Measurements from ENCODE around the gene RCBTB2.

The RCBTB2 gene

DNA sequence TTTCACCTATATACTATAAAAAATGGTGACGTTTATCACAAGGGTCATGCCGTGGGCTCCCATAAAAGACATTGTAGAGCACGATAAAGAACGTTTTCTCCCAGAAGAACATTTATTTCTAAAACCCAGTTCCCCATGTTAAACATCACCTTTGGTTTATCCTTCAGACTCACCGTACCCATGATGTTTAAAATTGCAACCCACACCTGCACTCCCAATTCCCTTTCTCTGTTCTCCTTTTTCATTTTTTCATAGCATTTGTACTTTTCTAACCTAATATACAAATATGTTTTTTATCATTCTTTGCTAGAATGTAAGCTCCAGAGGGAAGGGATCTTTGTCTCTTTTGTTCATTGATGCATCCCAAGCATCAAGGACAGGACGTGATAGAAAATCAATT lies 2.0 kb downstream of the RCBTB2 start:
- ChIA-PET CTCF (no interaction called here), POLR2A (no interaction called here)
- TF ChIP-seq CTBP1 (IDR thresholded peaks at IDR 0.05; ENCODE audit: borderline replicate concordance), result no peak
- no peak for DNase-seq (ENCODE audit: extremely low spot score)

DNA sequence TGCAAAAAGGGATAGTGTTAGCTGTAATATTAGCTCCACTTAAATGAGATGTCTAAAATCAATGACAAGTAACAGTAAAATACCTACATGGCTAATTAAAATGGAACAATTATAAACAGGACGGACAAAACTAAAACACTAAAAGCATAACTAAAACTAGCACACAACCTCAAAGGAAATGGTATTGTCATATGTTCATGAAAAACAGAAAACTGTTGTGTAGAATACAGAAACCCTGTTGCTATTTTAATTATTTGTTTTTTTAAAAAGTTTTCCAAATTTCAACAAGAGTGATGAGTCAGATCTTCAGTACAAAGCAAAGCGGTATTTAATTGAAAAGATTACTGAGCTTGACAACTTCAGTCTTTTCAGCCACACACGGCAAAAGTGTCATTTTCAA lies 4.2 kb downstream of the RCBTB2 start:
- DNase-seq (ENCODE audit: extremely low spot score), result no peak
- POLR2A ChIA-PET, result no interaction called here
- TF ChIP-seq ARNT (IDR thresholded peaks at IDR 0.05) (no peak), CTBP1 (IDR thresholded peaks at IDR 0.05; ENCODE audit: borderline replicate concordance) (no peak), FOXM1 (IDR thresholded peaks at IDR 0.05; ENCODE audit: borderline replicate concordance) (no peak), SUZ12 (IDR thresholded peaks at IDR 0.05) (no peak), HDGF (IDR thresholded peaks at IDR 0.05; ENCODE audit: borderline replicate concordance) (no peak)
- CTCF ChIA-PET, result no interaction called here

DNA sequence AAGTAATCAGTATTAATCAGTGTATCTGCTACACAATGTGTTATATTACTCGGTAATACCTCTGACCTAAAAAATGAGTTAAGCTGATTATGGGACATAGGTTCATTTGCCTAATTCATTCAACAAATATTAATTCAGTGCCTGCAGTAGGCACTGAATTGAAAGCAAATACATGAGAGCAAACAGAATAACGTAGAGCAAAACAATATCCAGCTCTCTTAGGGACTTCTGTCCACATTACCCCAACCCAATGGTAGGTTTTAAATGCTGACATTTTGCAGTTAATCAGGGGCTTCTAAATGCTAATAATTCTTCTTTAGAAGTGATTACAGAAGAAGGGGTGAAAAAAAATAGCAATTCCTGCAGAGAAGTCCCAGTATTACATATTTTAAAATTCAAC lies 4.9 kb downstream of the RCBTB2 start:
- ChIA-PET POLR2A (no interaction called here), CTCF (no interaction called here)
- TF ChIP-seq TARDBP (IDR thresholded peaks at IDR 0.05), result no peak
- TF ChIP-seq ARNT (IDR thresholded peaks at IDR 0.05), result no peak
- TF ChIP-seq BHLHE40 (IDR thresholded peaks at IDR 0.05; ENCODE audit: borderline replicate concordance), result no peak
- TF ChIP-seq L3MBTL2 (conservative IDR thresholded peaks at IDR 0.05), result no peak
- TF ChIP-seq ELF4 (IDR thresholded peaks at IDR 0.05), result no peak
- TF ChIP-seq NFRKB (IDR thresholded peaks at IDR 0.05), result no peak
- no peak for TF ChIP-seq CTBP1 (IDR thresholded peaks at IDR 0.05; ENCODE audit: borderline replicate concordance)
- TF ChIP-seq ZNF384 (IDR thresholded peaks at IDR 0.05), result no peak
- TF ChIP-seq, protein P1, sequence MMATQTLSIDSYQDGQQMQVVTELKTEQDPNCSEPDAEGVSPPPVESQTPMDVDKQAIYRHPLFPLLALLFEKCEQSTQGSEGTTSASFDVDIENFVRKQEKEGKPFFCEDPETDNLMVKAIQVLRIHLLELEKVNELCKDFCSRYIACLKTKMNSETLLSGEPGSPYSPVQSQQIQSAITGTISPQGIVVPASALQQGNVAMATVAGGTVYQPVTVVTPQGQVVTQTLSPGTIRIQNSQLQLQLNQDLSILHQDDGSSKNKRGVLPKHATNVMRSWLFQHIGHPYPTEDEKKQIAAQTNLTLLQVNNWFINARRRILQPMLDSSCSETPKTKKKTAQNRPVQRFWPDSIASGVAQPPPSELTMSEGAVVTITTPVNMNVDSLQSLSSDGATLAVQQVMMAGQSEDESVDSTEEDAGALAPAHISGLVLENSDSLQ (IDR thresholded peaks at IDR 0.05), result no peak
- TF ChIP-seq FOXA1 (IDR thresholded peaks at IDR 0.05), result no peak
- TF ChIP-seq HDGF (IDR thresholded peaks at IDR 0.05; ENCODE audit: borderline replicate concordance), result no peak
- no peak for TF ChIP-seq SP1 (IDR thresholded peaks at IDR 0.05)
- no peak for TF ChIP-seq FOXM1 (IDR thresholded peaks at IDR 0.05; ENCODE audit: borderline replicate concordance)
- no peak for TF ChIP-seq LEF1 (IDR thresholded peaks at IDR 0.05; ENCODE audit: borderline replicate concordance)
- no peak for TF ChIP-seq SUZ12 (IDR thresholded peaks at IDR 0.05)
- TF ChIP-seq FOXK2 (IDR thresholded peaks at IDR 0.05), result no peak
- no peak for DNase-seq (ENCODE audit: extremely low spot score)

DNA sequence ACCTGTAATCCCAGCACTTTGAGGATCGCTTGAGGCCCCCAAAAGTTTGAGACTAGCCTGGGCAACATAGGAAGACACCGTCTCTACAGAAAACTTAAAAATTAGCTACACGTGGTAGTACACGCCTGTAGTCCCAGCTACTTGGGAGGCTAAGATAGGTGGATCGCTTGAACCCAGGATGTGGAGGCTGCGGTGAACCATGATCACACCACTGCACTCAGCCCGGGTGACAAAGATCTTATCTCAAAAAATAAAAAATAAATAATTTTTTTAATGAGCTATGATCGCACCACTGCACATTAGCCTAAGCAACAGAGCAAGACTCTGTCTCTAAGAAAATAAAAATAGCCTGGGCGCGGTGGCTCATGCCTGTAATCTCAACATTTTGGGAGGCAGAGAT lies 6.6 kb downstream of the RCBTB2 start:
- no peak for TF ChIP-seq BHLHE40 (IDR thresholded peaks at IDR 0.05; ENCODE audit: borderline replicate concordance)
- no peak for TF ChIP-seq FOXM1 (IDR thresholded peaks at IDR 0.05; ENCODE audit: borderline replicate concordance)
- TF ChIP-seq, protein P1 (IDR thresholded peaks at IDR 0.05), result no peak
- TF ChIP-seq LEF1 (IDR thresholded peaks at IDR 0.05; ENCODE audit: borderline replicate concordance), result no peak
- no peak for TF ChIP-seq L3MBTL2 (conservative IDR thresholded peaks at IDR 0.05)
- no peak for TF ChIP-seq SUZ12 (IDR thresholded peaks at IDR 0.05)
- POLR2A ChIA-PET, result no interaction called here
- no peak for DNase-seq (ENCODE audit: extremely low spot score)
- CTCF ChIA-PET, result no interaction called here

DNA sequence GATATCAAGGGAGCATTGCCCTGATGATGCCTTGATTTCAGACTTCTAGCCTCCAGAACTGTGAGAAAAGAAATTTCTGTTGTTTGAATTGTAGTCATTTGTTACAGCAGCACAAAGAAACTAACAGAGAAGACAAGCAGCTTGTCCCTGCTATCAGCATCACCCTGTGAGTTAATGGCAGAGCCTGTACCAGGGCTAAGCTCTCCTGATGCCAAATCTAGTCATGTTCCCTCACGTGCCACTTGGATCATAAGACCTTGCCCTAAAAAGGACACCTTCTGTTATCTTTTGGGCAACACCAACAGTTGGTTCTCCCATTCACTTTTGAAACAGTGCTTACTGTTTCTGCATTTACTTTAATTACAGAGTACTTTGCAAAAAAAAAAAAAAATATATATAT lies 14.8 kb downstream of the RCBTB2 start:
- TF ChIP-seq ZNF384 (IDR thresholded peaks at IDR 0.05) (no peak), ARNT (IDR thresholded peaks at IDR 0.05) (no peak), BHLHE40 (IDR thresholded peaks at IDR 0.05; ENCODE audit: borderline replicate concordance) (no peak), FOXK2 (IDR thresholded peaks at IDR 0.05) (no peak), ELF4 (IDR thresholded peaks at IDR 0.05) (no peak), LEF1 (IDR thresholded peaks at IDR 0.05; ENCODE audit: borderline replicate concordance) (no peak), L3MBTL2 (conservative IDR thresholded peaks at IDR 0.05) (no peak), CTBP1 (IDR thresholded peaks at IDR 0.05; ENCODE audit: borderline replicate concordance) (no peak)
- ChIA-PET POLR2A (interaction anchor here (1.3 kb wide), 1 partner anchor 15 kb away, joined by 4 read pairs; the partner anchor contains the start of gene RCBTB2), CTCF (no interaction called here)
- DNase-seq (ENCODE audit: extremely low spot score), result no peak

DNA sequence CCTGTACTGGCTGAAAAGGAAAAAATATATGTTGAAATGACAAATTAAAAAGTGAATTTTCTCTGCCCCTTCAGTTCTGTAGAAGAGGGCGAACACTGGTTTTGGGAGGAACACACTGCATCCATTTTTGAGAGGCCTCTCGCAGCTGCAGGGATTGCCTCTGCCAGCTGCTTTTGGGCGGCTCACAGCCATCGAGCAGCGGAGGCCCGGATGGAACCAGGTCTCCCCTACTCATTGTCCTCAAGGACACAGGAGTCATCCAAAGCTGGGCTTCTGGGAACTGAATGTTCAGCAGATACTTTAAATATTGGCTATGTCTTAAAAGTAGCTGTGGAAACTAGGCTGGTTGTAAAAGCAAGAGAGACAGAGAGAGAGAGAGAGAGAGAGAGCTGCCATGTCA lies 17.1 kb downstream of the RCBTB2 start:
- CTCF ChIA-PET, result no interaction called here
- POLR2A ChIA-PET, result no interaction called here
- DNase-seq (ENCODE audit: extremely low spot score), result no peak
- TF ChIP-seq, protein P1 (IDR thresholded peaks at IDR 0.05), result no peak
- TF ChIP-seq ELF4 (IDR thresholded peaks at IDR 0.05) (no peak), TARDBP (IDR thresholded peaks at IDR 0.05) (no peak), L3MBTL2 (conservative IDR thresholded peaks at IDR 0.05) (no peak), HDGF (IDR thresholded peaks at IDR 0.05; ENCODE audit: borderline replicate concordance) (no peak), LEF1 (IDR thresholded peaks at IDR 0.05; ENCODE audit: borderline replicate concordance) (no peak), FOXK2 (IDR thresholded peaks at IDR 0.05) (no peak), ZNF384 (IDR thresholded peaks at IDR 0.05) (no peak)

DNA sequence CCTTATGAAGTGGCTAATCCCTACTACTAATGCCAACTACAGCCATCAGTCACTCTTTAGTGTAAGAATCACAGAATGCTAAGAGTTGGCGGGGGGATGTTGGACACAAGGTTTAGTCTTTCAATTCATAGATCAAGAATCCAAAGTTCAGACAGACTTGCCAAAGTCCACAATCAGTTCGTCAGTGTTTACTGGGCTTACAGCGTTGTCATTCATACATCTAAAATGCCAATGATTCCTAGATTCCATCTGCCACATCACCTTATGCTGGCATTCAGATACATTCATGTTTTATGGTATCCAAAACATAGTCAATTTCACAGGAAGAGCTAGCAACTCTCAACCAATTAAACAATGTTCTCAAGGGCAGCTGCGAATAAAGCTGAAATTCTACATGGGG lies 18.1 kb downstream of the RCBTB2 start:
- no peak for DNase-seq (ENCODE audit: extremely low spot score)
- POLR2A ChIA-PET, result no interaction called here
- CTCF ChIA-PET, result no interaction called here
- TF ChIP-seq FOXK2 (IDR thresholded peaks at IDR 0.05) (no peak), FOXM1 (IDR thresholded peaks at IDR 0.05; ENCODE audit: borderline replicate concordance) (no peak), NFRKB (IDR thresholded peaks at IDR 0.05) (no peak), FOXA1 (IDR thresholded peaks at IDR 0.05) (no peak)

Data from HEK293T (cell line).